ENCODE results near the gene CD160.

CD160 gene

DNA sequence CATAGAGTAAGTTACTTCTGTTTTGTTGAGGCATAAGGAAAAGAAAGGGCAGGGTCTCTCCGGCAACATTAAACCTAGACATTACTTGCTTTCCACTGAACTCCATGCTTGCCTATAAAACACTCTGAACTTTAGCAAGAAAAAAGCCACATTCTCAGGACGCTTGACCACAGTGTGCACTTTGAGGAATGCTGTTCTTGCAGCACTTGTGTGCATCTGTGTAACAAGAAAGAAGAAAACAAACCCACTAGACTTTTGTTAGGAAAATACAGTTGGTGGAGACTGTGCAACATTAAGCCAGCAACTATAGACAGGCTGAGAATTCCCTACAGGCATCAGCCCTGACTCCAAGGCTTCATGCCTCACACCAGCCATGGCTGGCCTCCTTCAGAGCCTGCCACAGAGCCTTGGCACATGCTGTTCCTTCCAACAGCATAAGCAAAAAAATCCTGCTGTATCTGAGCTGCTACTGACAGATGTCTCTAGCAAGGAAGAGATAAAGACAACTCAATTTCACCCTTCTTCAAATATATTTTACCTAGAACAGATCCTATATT, 17.9 kb upstream of the CD160 start:
- no peaks in the 10 kb centered on the region for H3K36me3 ChIP-seq
- no peak for DNase-seq
- no peaks in the 10 kb centered on the region for H3K9me3 ChIP-seq
- no peaks in the 10 kb centered on the region for H3K27me3 ChIP-seq
- no peak overlapping the region for H3K27ac ChIP-seq
- intact Hi-C loops (cut with DNase I; ENCODE audit: low total_unique reads): no loop called here
- TF ChIP-seq, protein P1, sequence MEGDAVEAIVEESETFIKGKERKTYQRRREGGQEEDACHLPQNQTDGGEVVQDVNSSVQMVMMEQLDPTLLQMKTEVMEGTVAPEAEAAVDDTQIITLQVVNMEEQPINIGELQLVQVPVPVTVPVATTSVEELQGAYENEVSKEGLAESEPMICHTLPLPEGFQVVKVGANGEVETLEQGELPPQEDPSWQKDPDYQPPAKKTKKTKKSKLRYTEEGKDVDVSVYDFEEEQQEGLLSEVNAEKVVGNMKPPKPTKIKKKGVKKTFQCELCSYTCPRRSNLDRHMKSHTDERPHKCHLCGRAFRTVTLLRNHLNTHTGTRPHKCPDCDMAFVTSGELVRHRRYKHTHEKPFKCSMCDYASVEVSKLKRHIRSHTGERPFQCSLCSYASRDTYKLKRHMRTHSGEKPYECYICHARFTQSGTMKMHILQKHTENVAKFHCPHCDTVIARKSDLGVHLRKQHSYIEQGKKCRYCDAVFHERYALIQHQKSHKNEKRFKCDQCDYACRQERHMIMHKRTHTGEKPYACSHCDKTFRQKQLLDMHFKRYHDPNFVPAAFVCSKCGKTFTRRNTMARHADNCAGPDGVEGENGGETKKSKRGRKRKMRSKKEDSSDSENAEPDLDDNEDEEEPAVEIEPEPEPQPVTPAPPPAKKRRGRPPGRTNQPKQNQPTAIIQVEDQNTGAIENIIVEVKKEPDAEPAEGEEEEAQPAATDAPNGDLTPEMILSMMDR (IDR thresholded peaks at IDR 0.05): no peak
- no peak overlapping the region for H3K4me3 ChIP-seq
- no peaks in the 10 kb centered on the region for H3K4me1 ChIP-seq

DNA sequence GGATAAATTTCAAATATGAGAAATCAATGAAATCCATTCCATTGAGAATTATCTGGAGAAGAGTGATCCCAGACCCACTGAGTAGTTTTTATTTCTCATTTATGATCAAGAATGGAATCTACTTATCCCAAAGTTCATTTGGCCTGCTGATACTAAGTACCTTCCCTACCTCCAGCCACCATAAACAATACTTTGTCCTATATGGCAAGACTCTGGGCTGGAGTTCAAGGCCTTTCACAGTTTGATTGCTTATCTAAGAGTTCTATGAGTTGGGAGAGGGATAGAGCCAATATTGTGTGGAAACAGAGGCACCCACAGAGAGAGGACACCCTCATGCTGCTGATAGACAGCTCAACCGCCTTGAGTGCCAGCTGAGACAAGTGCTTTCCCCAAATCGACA, 17.2 kb upstream of the CD160 start:
- H3K9me3 ChIP-seq: no peaks in the 10 kb centered on the region
- TF ChIP-seq, protein P1 (IDR thresholded peaks at IDR 0.05): no peak
- no peak for DNase-seq
- no peaks in the 10 kb centered on the region for H3K36me3 ChIP-seq
- intact Hi-C loops (cut with DNase I; ENCODE audit: low total_unique reads): no loop called here
- H3K4me3 ChIP-seq: no peak overlapping the region
- H3K27me3 ChIP-seq: no peaks in the 10 kb centered on the region
- H3K27ac ChIP-seq: no peak overlapping the region
- no peaks in the 10 kb centered on the region for H3K4me1 ChIP-seq

DNA sequence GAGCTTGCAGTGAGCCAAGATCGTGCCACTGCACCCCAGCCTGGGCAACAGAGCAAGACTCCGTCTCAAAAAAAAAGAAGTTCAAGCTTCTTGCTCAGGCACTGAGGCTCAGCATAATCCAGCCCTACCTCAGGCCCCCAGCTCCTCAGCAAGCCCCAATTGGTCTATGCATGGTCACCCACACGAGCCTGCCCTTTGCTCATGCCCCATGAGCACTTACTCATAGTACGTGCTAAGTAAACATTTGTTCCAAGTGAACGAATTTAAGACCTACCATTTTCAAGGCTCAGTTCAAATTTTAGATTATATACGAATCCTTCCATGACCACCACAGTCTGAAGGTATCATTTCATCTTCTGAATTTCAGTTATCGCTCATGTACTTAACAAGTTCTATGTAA, 16.5 kb upstream of the CD160 start:
- no peak for DNase-seq
- intact Hi-C loops (cut with DNase I; ENCODE audit: low total_unique reads): no loop called here
- Histone ChIP-seq H3K36me3 (no peaks in the 10 kb centered on the region), H3K27me3 (no peaks in the 10 kb centered on the region), H3K9me3 (no peaks in the 10 kb centered on the region), H3K4me1 (no peaks in the 10 kb centered on the region), H3K4me3 (no peak overlapping the region), H3K27ac (no peak overlapping the region)
- TF ChIP-seq, protein P1 (IDR thresholded peaks at IDR 0.05): no peak

DNA sequence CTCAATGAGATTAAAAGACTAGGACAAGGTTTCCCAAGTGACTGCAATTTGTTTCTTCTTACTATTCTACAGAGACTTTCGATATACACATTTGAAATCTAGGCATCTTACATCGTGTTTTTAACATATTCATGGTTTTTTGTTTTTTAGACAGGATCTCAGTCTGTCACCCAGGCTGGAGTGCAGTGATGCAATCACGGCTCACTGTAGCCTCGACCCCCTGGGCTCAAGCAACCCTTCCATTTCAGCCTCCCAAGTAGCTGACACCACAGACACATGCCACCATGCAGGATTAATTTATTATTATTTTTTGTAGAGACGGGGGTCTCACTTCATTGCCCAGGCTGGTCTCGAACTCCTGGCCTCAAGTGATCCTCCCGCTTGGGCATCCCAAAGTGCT, 13.7 kb upstream of the CD160 start:
- Histone ChIP-seq H3K4me3 (no peak overlapping the region), H3K9me3 (no peaks in the 10 kb centered on the region), H3K36me3 (no peaks in the 10 kb centered on the region), H3K27ac (no peak overlapping the region), H3K4me1 (no peaks in the 10 kb centered on the region), H3K27me3 (no peaks in the 10 kb centered on the region)
- TF ChIP-seq, protein P1 (IDR thresholded peaks at IDR 0.05): no peak
- intact Hi-C loops (cut with DNase I; ENCODE audit: low total_unique reads): no loop called here
- no peak for DNase-seq

DNA sequence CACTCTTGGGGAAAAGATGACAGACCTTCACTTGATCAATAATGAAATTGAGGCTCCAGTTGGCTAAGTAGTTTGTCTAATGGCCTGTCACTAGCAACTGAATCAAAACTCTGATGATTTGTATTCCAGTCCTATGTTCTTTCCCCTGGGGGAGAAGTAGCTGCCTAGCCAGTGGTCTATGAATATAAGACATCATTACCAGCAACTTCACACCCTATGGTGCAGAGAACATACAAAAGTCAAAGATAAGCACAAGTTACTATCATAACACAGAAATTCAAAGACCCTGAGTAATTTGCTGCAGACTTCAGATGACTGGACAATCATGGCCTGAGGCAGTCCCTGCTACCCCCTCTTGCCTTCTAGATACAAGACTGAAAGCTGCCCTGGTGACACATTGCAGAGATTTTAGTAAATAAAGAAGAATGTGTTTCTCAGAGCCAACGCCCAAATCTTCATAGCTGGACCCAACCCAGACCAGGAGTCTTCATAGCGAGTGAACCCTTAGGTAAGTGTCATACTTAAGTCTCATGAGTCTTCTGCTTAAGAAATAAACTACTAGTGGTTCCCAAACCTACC, 13.1 kb upstream of the CD160 start:
- H3K27ac ChIP-seq: no peak overlapping the region
- TF ChIP-seq, protein P1 (IDR thresholded peaks at IDR 0.05): no peak
- H3K36me3 ChIP-seq: no peaks in the 10 kb centered on the region
- H3K27me3 ChIP-seq: no peaks in the 10 kb centered on the region
- intact Hi-C loops (cut with DNase I; ENCODE audit: low total_unique reads): no loop called here
- no peak for DNase-seq
- H3K4me1 ChIP-seq: no peaks in the 10 kb centered on the region
- no peak overlapping the region for H3K4me3 ChIP-seq
- H3K9me3 ChIP-seq: no peaks in the 10 kb centered on the region
